ENCODE data around the gene IL31RA.

IL31RA gene

GRCh38 chr5:55860288-55860687, 9.1 kb downstream of the IL31RA start:
- DNase-seq (ENCODE audit: low spot score) = no peak

GRCh38 chr5:55860709-55861108, 9.6 kb downstream of the IL31RA start:
- DNase-seq (ENCODE audit: low spot score) = no peak

DNA sequence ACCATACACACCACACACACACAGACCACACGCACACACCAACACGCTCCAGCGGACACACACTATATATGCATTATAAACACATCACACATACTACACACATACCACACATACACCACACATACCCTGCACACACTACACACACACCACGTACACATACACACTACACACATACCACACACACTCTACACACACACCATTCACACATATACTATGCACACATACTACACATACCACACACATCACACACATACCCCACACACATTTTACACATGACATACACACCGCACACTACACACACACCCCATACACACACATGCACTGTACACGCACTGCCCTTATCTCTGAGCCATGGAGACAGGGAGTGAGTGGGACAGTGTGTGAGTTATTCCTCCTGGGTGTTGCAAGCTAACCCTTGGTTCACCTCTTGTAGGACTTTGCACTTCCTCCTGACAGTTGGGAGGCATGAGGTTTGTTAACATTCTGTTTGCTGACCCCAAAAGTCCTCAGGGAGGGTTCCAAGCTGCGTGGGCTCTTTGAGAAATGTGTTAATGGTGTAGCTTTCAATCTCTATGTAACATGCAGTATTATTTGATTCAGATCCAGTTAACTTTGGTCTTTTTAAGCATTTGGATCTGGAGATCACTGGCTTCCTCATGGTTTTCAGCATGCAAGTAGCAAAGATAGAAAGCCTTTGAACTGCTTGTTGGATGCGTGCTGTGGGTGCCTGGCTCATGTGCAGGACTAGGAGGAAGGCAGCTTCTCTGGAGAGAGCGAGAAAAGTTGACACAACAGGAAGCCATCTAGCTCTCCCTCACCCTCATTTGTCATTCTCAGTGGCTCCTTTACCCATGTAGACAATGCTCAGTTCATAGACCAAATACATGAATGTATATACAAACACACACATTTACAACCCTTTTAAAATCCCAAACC, 13.7 kb downstream of the IL31RA start:
- DNase-seq (ENCODE audit: low spot score) = no peak

- no peak for DNase-seq (ENCODE audit: low spot score)
These were observed 14.7 kb downstream of the IL31RA start for GRCh38 chr5:55865831-55866230.

DNA sequence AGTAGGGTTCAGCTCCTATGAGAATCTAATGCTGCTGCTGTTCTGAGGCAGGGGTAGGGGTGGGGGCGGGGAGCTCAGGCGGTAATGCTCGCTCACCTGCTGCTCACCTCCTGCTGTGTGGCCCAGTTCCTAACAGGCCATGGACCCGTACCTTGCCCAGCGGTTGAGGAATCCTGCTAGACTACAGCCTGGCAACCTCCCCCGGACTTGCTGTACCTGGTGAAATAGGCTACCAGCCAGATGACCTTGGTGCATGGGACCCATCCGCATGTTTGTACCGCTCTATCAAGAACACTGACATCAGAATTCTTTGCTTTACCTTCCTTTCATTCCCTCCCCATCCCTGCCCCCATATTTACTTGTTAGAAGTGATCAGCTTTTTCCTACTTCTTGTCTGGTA, 15.3 kb downstream of the IL31RA start:
- no peak for DNase-seq (ENCODE audit: low spot score)

- DNase-seq (ENCODE audit: low spot score) = no peak
These were observed 15.8 kb downstream of the IL31RA start for GRCh38 chr5:55866934-55867333.

GRCh38 chr5:55868846-55869245, 17.7 kb downstream of the IL31RA start:
- DNase-seq (ENCODE audit: low spot score) = peak; percentile 56

DNA sequence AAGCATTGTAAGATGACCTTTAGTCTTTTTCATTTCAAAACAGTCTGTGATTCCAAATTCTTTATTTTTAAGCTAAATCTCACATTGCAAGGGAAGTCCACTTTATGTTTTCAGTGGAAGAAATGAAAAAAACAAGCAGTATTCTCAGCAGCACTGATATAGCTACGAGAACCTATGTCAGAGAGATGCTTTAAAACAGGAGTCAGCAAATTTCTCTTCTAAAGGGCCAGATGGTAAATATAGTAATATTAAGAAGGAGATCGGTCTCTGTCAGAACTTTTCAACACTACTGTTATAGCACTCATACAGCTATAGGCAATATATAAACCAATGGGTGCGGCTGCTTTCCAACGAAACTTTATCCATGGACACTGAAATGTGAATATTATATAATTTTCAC, 18.7 kb downstream of the IL31RA start:
- DNase-seq (ENCODE audit: low spot score) = no peak

DNA sequence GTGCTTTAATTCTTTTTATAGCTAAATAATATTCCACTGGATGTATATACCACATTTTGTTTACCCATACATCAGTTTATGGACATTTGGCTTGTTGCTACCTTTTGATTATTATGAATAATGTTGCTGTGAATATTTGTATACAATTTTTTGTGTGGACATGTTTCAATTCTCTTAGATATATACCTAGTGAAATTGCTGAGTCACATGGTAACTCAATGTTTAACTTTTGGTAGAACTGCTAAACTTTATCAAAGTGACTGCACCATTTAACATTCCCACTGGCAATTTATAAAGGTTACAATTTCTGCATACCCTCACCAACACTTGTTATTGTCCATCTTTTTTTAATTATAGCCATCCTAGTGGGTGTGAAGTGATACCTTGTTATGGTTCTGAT, 22.1 kb downstream of the IL31RA start:
- DNase-seq (ENCODE audit: low spot score) = no peak

DNA sequence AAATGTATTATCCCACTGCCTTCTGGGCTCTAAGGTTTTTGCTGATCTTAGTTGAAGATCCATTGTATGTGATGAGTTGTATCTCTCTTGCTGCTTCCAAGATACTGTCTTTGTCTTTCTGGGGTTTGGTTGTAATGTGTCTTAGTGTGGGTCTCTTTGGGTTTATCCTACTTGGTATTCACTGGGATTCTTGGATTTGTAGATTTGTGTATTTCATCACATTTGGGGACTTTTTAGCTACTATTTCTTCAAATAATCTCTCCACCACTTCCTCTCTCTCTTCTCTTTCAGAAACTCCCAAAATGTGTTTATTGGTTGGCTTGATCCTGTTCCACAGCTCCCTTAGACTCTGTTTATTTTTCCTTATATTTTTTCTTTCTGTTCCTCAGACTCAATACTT, 26.5 kb downstream of the IL31RA start:
- DNase-seq (ENCODE audit: low spot score) = no peak

- DNase-seq (ENCODE audit: low spot score) = no peak
These were observed 29.3 kb downstream of the IL31RA start for GRCh38 chr5:55880453-55880852.

DNA sequence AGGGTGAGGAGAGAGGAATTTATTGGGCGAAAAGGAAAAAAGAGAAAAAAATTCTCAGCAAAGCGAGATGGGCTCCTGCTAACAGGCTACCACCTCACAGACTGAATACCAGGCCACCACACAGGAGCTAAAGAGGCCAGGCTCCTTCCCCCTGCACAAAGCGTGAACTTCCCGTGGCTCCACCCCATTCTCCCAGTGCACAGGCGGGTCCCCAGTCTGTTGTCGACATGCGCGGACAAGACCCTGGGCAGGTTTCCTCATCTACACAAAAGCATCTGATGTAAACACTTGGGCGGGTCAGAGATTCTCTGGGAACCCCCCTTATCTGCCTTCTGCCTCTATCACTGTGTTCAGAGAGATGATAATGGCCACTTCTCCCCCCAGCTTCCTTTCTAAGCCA, 34.2 kb downstream of the IL31RA start:
- DNase-seq (ENCODE audit: low spot score) = no peak

DNA sequence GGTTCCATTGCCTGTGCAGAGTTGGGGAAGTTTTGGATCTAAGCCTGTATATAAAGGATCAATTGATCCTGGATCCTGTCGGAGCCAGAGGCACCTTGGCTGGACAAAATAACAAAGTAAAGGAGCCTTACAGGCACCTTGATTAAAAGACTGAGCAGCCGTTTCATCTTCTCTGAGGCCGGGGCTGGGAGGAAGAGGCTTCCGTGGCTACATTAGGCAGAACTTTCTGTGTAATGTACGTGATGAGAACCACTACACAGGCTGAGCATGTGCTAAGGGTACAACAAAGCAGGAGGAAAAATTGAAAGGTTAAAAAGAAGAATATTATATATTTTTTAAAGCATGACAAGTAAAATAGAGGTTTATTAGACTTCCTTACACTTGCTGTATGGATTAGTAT, 37.0 kb downstream of the IL31RA start:
- no peak for DNase-seq (ENCODE audit: low spot score)

DNA sequence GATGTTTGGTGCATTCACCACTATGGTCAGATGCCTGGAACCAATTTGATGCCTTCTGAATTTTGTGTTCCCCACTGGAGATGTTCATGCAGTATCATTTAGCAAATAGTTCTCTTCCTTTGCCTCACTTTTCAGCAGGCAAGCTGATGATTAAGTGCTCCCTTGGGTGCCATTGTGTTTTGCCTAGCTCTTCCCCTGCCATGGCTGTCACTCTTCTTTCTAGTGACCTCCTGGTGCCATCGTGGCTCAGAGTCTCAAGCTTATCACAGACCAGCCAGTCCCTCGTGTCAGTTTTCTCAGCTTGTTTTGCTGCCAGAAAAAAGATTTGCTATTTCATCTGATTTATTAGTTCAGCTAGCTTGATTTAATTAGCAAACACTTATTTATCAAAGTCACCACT, 41.3 kb downstream of the IL31RA start:
- DNase-seq (ENCODE audit: low spot score) = no peak

DNA sequence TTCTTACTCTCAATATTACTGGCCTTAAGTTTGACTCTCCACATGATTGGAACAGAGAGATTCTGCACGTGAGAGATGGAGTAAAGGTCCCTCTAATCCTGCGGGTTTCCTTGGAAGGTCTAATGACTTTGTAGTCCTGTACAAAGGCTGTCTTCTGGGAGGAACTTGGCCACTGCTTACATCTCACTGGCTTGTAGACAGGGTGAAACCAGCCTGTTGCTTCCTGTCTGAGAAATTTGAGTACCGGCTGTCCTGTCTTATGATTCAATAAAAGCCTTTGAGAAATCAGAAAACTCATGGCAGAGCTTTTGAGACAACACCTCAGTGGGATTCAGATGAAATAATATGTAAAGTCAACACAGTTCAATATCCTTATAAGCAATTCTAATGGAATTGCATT, 43.0 kb downstream of the IL31RA start:
- DNase-seq (ENCODE audit: low spot score) = no peak

- no peak for DNase-seq (ENCODE audit: low spot score)
These were observed 44.2 kb downstream of the IL31RA start for GRCh38 chr5:55895346-55895745.

DNA sequence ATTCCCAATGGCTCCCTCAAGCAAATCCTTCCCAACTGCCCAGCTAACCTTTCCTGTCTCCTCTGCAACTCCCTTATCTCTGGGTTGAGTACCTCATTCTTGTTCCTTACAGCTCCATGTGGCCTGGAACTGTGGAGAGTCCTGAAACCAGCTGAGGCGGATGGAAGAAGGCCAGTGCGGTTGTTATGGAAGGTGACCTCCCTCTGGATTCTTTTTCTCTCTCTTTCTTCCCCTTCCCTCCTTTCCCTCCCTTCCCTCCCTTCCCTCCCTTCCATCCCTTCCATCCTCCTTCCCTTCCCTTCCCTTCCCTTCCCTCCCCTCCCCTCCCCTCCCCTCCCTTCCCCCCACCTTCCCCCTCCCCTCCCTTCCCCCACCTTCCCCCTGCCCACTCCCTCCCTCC, 45.1 kb downstream of the IL31RA start:
- no peak for DNase-seq (ENCODE audit: low spot score)

DNA sequence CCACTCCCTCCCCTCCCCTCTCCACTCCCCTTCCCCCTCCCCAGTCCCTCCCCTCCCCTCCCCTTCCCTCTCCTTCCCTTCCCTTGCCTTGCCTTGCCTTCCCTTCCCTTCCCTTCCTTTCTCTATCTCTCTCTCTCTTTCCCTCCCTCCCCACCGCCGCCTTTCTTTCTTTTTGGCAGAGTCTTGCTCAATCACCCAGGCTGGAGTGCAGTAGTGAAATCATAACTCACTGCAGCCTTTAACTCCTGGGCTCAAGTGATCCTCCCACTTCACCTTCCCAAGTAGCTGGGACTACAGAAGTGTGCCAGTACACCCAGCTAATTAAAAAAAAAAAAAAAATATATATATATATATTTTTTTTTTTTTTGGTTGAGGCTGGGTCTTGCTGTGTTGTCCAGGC, 45.5 kb downstream of the IL31RA start:
- no peak for DNase-seq (ENCODE audit: low spot score)

- no peak for DNase-seq (ENCODE audit: low spot score)
These were observed 46.2 kb downstream of the IL31RA start for GRCh38 chr5:55897206-55897894.

DNA sequence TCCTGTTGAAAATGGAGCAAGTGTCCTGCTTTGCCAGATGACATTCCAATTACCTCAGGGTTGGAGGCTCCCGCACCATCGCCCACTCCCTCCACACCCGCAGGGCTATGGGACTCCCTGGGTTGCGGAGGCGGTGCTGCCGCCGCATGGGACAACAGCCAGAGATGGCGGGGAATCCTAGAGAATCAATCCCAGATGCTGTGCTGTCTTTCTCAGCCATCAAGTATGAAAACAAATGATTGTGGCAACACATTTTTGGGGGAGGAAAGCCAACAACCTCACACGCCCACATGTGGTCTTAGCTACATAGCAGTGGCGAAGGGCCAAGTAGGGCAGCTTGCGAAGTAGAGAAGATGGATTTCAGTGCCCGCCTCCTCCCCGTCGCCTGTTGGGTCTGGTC, 46.7 kb downstream of the IL31RA start:
- DNase-seq (ENCODE audit: low spot score) = peak; percentile 18

DNA sequence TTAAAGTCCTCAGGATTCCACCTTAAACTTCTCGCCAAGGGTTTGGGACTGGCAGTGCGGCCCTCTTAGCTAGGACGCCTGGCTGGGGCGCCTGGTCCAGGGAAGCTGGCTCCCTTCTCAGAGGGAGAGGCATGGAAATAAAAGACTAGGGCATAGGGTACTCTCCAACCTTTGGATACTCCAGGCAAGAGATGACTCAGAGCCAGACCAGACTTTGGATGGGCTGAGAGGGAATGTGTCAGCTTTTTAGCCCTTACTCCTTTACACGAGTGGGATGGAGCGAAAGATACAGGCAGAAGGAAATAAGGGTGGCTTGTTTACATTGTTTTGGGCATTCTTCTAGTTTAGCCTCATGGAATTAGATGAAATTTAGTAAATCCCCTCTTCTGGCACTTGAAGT, 48.2 kb downstream of the IL31RA start:
- DNase-seq (ENCODE audit: low spot score) = no peak

- no peak for DNase-seq (ENCODE audit: low spot score)
These were observed 48.9 kb downstream of the IL31RA start for GRCh38 chr5:55900068-55900467.

GRCh38 chr5:55900776-55901175, 49.6 kb downstream of the IL31RA start:
- no peak for DNase-seq (ENCODE audit: low spot score)

DNA sequence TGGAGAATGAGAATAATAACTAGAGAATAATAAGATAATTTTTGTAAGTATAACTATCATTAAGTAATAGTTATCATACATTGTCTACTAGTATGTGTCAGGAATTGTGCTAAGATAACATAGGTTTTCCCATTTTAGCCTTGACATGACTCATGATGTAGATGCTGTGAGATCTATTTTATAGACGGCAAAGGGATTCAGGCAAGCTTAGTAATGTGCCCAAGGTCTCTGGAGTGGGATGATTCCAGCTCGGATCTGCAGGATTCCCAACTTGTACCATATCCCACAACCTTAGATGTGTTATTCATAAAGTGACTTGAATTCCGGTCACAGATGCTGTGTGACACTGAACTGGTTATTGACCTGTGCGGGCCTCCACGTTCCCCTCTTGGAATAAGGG, 51.5 kb downstream of the IL31RA start:
- DNase-seq (ENCODE audit: low spot score) = no peak

Measured in SW480 (cell line).